Caco-2 (cell line): ENCODE measurements around the gene BACH2. TPM values are rescaled to one million over a fixed set of nuclear protein-coding genes. Genes with fewer than 3 reads are reported as not detected.

Experiments
- BruUV-seq: library from RNA; stranded (reverse); fragments of 400-500 nt; replicated peaks from 2 replicates; lab custom pipeline; 2021; lab: Mats Ljungman, UMichigan
- CTCF ChIA-PET: fragments of 300-600 bp; sonication (Branson Sonifier 250); formaldehyde crosslinking; loops from one replicate; lab custom pipeline; 2022; ENCODE audit warnings: antibody characterized with exemption; lab: Charles Lee
- POLR2A ChIA-PET: fragments of 300-600 bp; sonication (Branson Sonifier 250); formaldehyde crosslinking; loops from one replicate; lab custom pipeline; 2022; ENCODE audit warnings: antibody characterized with exemption; lab: Charles Lee
- DNase-seq, 2 experiments: peaks; one replicate each; pipeline versions ENCODE4 v3.0.0 to v3.0.0-alpha.2; 2020 to 2022
- H3K27me3 ChIP-seq: replicated peaks from 2 replicates; pipeline ENCODE4 v1.6.0; 2011; ENCODE audit warnings: low read length; ENCODE audit not compliant: control insufficient read depth, insufficient read depth
- H3K36me3 ChIP-seq: 2 replicates; pipeline ENCODE4 v1.5.1; 2011; ENCODE audit warnings: low read length; ENCODE audit not compliant: control insufficient read depth, insufficient read depth
- H3K4me1 ChIP-seq: fragments of 250-450 bp; sonication (Bioruptor Pico); 2 replicates; pipeline ENCODE4 v1.5.1; 2020; ENCODE audit warnings: mild to moderate bottlenecking
- H3K4me3 ChIP-seq: 2 replicates; pipeline ENCODE4 v1.5.1; 2011; ENCODE audit warnings: low read depth, mild to moderate bottlenecking, control low read depth, low read length
- H3K9me3 ChIP-seq: fragments of 250-450 bp; sonication (Bioruptor Pico); 2 replicates; pipeline ENCODE4 v1.5.1; 2020; ENCODE audit warnings: mild to moderate bottlenecking, moderate library complexity
- H3K27ac Mint-ChIP-seq: one replicate; pipeline ENCODE4 v1.8.0; 2022; ENCODE audit warnings: mixed read lengths; ENCODE audit not compliant: unreplicated experiment
- H3K27me3 Mint-ChIP-seq: one replicate; pipeline ENCODE4 v1.8.0; 2022; ENCODE audit warnings: mixed read lengths; ENCODE audit not compliant: insufficient read depth, unreplicated experiment
- H3K36me3 Mint-ChIP-seq: one replicate; pipeline ENCODE4 v1.8.0; 2022; ENCODE audit warnings: mild to moderate bottlenecking, mixed read lengths; ENCODE audit not compliant: insufficient read depth, unreplicated experiment
- H3K4me1 Mint-ChIP-seq: one replicate; pipeline ENCODE4 v1.8.0; 2022; ENCODE audit warnings: low read depth, mixed read lengths; ENCODE audit not compliant: unreplicated experiment
- H3K4me3 Mint-ChIP-seq: one replicate; pipeline ENCODE4 v1.8.0; 2022; ENCODE audit warnings: mild to moderate bottlenecking, moderate library complexity, mixed read lengths; ENCODE audit not compliant: unreplicated experiment
- H3K9me3 Mint-ChIP-seq: one replicate; pipeline ENCODE4 v1.8.0; 2022; ENCODE audit warnings: mixed read lengths; ENCODE audit not compliant: unreplicated experiment
- intact Hi-C: fragments of 100-400 bp; cut with micrococcal nuclease; formaldehyde crosslinking; loops from one replicate; pipeline ENCODE4 v1.10.0; 2022; ENCODE audit not compliant: unreplicated experiment
- total RNA-seq: library from RNA; stranded (reverse); gene quantifications from 2 replicates; pipeline ENCODE4 v1.2.3, GENCODE V29; 2022
- TF ChIP-seq, protein P1 (sequence below), 2 experiments: fragments of 200-600 bp in 1 of 2; IDR thresholded peaks; 1 replicate in 1 of 2; 2 replicates in 1 of 2; pipeline versions ENCODE4 v1.5.1 to v1.8.0; 2011 to 2022; ENCODE audit warnings: antibody characterized with exemption in 1 of 2, control low read depth in 1 of 2, inconsistent platforms in 1 of 2, low read depth in 1 of 2, low read length in 1 of 2, mild to moderate bottlenecking in 1 of 2, moderate library complexity in 1 of 2; ENCODE audit not compliant: insufficient read depth in 1 of 2, severe bottlenecking in 1 of 2, unreplicated experiment in 1 of 2

Gene BACH2
- total RNA-seq, 1 experiment from 2014 or later, result 0.43 TPM

- Histone ChIP-seq H3K9me3 (no peaks in the 10 kb centered on the region), H3K4me1 (no peaks in the 10 kb centered on the region), H3K36me3 (no peaks in the 10 kb centered on the region), H3K4me3 (no peak overlapping the region), H3K27me3 (no peaks in the 10 kb centered on the region)
- DNase-seq, result no peak
- ChIA-PET POLR2A (no interaction called here), CTCF (no interaction called here)
- intact Hi-C loops, result loop anchor here (5.0 kb wide), 1 partner anchor 67 kb away; no protein-coding TSS in a partner anchor
- Mint-ChIP-seq H3K4me3 (no peak overlapping the region), H3K27ac (no peak overlapping the region), H3K36me3 (no peaks in the 10 kb centered on the region), H3K9me3 (no peaks in the 10 kb centered on the region), H3K27me3 (peaks cover 15% of the 10 kb centered on the region), H3K4me1 (peaks cover 5% of the 10 kb centered on the region)
- TF ChIP-seq, protein P1, sequence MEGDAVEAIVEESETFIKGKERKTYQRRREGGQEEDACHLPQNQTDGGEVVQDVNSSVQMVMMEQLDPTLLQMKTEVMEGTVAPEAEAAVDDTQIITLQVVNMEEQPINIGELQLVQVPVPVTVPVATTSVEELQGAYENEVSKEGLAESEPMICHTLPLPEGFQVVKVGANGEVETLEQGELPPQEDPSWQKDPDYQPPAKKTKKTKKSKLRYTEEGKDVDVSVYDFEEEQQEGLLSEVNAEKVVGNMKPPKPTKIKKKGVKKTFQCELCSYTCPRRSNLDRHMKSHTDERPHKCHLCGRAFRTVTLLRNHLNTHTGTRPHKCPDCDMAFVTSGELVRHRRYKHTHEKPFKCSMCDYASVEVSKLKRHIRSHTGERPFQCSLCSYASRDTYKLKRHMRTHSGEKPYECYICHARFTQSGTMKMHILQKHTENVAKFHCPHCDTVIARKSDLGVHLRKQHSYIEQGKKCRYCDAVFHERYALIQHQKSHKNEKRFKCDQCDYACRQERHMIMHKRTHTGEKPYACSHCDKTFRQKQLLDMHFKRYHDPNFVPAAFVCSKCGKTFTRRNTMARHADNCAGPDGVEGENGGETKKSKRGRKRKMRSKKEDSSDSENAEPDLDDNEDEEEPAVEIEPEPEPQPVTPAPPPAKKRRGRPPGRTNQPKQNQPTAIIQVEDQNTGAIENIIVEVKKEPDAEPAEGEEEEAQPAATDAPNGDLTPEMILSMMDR (IDR thresholded peaks at IDR 0.05; ENCODE audit: insufficient read depth in 1 of 2, low read depth in 1 of 2, low read length in 1 of 2, severe bottlenecking in 1 of 2, unreplicated experiment in 1 of 2), result no peak
- no TSS peak for BruUV-seq
Measured at GRCh38 chr6:90100059-90100665, 196.5 kb downstream of the BACH2 start.

DNA sequence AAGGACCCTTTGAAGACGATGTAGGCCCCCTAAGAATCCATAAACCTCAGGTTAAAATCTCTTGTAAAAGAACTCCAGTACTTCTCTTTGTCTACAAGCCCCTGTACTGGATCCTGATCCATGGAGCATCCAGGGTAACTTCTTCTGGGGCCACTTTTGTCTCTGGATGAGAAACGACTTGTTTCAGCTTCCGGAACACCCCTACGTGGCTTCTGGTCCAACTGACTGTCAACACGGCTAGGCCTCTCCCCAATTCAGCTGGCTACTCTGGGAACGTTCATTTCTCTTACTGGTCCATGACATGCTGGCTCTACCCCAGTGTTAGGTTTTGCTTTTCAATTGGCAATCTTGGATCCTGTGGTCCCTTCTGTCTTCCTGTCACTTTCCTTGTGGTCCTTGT lies 198.0 kb downstream of the BACH2 start:
- Histone ChIP-seq H3K36me3 (no peaks in the 10 kb centered on the region), H3K9me3 (no peaks in the 10 kb centered on the region), H3K4me3 (no peak overlapping the region), H3K27me3 (no peaks in the 10 kb centered on the region), H3K4me1 (no peaks in the 10 kb centered on the region)
- intact Hi-C loops, result no loop called here
- no peaks in the 10 kb centered on the region for H3K9me3 Mint-ChIP-seq
- POLR2A ChIA-PET, result no interaction called here
- DNase-seq, result no peak
- CTCF ChIA-PET, result interaction anchor here (1.0 kb wide), 2 partner anchors 158 to 381 kb away, joined by 4 to 6 read pairs; no protein-coding TSS in a partner anchor
- H3K27ac Mint-ChIP-seq, result no peak overlapping the region
- H3K4me3 Mint-ChIP-seq, result no peak overlapping the region
- H3K27me3 Mint-ChIP-seq, result peaks cover 19% of the 10 kb centered on the region
- peaks cover 5% of the 10 kb centered on the region for H3K4me1 Mint-ChIP-seq
- no TSS peak for BruUV-seq
- TF ChIP-seq, protein P1 (IDR thresholded peaks at IDR 0.05; ENCODE audit: insufficient read depth in 1 of 2, low read depth in 1 of 2, low read length in 1 of 2, severe bottlenecking in 1 of 2, unreplicated experiment in 1 of 2), result no peak
- no peaks in the 10 kb centered on the region for H3K36me3 Mint-ChIP-seq

DNA sequence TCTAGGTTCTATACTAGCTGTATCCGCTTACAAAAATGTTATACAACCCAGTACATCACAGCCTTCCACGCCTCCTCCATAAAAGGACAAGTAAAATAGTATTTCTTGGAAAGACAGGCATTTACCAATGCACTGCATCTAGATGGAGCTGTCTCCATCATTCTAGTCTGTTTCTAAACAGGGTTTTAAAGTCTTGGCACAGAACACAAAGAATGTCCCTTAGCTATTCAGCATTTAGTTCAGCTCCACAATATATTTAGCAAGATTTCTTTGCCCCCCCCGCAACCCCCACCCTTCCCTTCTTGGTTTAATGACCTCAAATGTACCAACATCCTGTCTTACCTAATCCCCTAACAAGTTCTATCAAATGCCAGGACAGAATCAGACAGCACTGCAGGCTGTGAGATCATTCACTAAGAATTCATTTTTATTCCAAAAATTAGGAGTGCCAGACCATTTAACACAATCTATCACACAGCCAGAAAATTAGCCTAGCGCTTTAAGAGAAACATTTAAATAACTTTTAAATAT lies 198.6 kb downstream of the BACH2 start:
- TF ChIP-seq, protein P1 (IDR thresholded peaks at IDR 0.05; ENCODE audit: insufficient read depth in 1 of 2, low read depth in 1 of 2, low read length in 1 of 2, severe bottlenecking in 1 of 2, unreplicated experiment in 1 of 2), result peak; percentile 22 to 31
- Histone ChIP-seq H3K9me3 (no peaks in the 10 kb centered on the region), H3K36me3 (no peaks in the 10 kb centered on the region), H3K4me1 (no peaks in the 10 kb centered on the region), H3K4me3 (no peak overlapping the region), H3K27me3 (no peaks in the 10 kb centered on the region)
- POLR2A ChIA-PET, result no interaction called here
- no peaks in the 10 kb centered on the region for H3K36me3 Mint-ChIP-seq
- H3K27ac Mint-ChIP-seq, result no peak overlapping the region
- BruUV-seq, result no TSS peak
- H3K4me1 Mint-ChIP-seq, result peaks cover 2% of the 10 kb centered on the region
- H3K4me3 Mint-ChIP-seq, result no peak overlapping the region
- CTCF ChIA-PET, result interaction anchor here (0.6 to 1.0 kb wide), 3 partner anchors 120 to 381 kb away, joined by 3 to 6 read pairs (median 4); no protein-coding TSS in a partner anchor
- H3K9me3 Mint-ChIP-seq, result no peaks in the 10 kb centered on the region
- intact Hi-C loops, result no loop called here
- DNase-seq, result no peak
- H3K27me3 Mint-ChIP-seq, result peaks cover 19% of the 10 kb centered on the region
